OCI-LY7 (cell line): ENCODE results near the gene ALPL.

Experiments used
- EZH2phosphoT487 ChIP-seq: fragments of 200-600 bp; sonication (generic); IDR thresholded peaks from 2 replicates; pipeline ENCODE4 v1.6.1; 2018; ENCODE audit warnings: low read depth, borderline replicate concordance, mild to moderate bottlenecking, mixed run types, antibody characterized with exemption, low read length, moderate library complexity, mixed read lengths
- TF ChIP-seq, protein P1 (sequence below): fragments of 200-600 bp; sonication (generic); conservative IDR thresholded peaks from 2 replicates; pipeline ENCODE4 v1.5.1; 2014; ENCODE audit warnings: mild to moderate bottlenecking, antibody characterized with exemption, low read length, moderate library complexity, mixed read lengths

DNA sequence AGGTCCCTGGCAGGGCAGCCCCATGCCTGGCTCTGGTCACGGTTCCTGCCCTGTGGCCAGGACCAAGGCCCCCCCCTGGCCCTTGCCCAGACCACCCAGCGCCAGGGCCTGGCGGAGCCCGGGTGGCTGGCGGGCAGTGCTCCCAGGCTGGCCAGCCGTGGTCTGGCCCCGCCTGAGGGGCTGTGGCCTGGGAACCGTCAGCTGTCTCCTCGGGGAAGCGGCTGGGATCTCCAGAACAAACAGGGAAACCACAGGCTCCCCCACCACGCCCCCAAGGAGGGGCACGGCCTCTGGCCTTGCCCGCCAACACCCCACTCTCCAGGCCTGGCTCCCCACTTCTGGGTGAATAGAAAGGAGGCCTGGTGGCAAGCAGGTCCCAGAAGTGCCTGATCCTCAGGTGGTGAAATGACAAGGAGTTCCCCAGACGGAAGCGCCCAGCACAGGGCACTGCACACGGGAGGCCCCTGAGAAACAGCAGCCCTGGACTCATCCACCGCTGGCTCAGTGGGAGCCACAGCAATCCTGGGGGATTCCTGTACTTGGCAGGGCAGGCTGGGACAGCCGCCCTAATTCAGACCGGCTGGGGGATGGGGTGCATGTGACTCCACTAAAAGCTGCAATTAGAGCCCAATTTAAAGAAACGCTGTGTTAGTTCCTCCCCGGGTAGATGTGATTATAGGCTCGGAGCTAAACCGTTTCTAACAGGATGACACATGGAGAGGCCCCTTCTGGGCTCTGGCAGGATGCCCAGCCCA, 81.1 kb downstream of the ALPL start:
- TF ChIP-seq, protein P1, sequence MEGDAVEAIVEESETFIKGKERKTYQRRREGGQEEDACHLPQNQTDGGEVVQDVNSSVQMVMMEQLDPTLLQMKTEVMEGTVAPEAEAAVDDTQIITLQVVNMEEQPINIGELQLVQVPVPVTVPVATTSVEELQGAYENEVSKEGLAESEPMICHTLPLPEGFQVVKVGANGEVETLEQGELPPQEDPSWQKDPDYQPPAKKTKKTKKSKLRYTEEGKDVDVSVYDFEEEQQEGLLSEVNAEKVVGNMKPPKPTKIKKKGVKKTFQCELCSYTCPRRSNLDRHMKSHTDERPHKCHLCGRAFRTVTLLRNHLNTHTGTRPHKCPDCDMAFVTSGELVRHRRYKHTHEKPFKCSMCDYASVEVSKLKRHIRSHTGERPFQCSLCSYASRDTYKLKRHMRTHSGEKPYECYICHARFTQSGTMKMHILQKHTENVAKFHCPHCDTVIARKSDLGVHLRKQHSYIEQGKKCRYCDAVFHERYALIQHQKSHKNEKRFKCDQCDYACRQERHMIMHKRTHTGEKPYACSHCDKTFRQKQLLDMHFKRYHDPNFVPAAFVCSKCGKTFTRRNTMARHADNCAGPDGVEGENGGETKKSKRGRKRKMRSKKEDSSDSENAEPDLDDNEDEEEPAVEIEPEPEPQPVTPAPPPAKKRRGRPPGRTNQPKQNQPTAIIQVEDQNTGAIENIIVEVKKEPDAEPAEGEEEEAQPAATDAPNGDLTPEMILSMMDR = no peak
- TF ChIP-seq EZH2phosphoT487 = no peak
